ENCODE results near the gene GPR39. TPM values are rescaled to one million over a fixed set of nuclear protein-coding genes. Genes with fewer than 3 reads are reported as not detected.
A peak's percentile ranks its signal among the peaks of the same experiment; 100 is the strongest.

The GPR39 gene
- total and polyA plus RNA-seq, 2 donors (not counting 3 experiments of a cell fraction or from before 2014, with no cell fraction given): 0.03 to 0.20 TPM

DNA sequence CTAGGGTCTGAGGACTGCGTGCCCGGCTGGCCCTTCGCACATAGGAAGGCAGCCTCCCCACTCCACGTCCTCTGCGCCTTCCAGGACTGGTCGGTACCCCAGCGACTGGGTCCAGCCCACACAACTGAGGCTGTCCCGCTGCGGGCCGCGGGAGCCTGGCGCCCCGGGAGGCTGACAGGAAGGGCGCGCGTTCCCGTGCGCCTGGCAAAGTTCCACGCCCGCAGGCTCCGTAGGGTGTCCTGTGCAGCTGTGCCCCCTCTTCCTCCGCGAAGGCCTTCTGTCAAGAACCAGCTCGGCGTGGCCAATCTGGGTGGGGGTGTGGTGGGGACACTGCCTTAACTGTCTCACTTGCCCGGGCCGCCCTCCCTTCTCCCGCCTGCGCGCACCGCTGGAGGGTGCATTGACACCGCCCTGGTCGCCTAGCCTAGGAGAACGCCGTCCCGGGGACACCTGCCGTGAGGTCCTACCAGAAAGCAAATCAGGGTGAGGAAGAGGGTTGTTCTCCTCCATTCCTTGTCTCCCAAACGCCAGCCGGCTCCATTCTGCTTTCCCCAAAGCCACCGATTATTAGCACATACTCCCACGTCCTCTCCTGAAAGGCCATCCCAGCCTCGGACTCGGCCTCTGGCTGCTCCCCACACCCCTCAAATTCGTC lies 254.0 kb downstream of the GPR39 start:
- DNase-seq (ENCODE audit: low read depth, low spot score): peak; percentile 44
- Histone ChIP-seq H4K20me1 (replicated peaks; ENCODE audit: control insufficient read depth, extremely low read depth, insufficient read depth, low read length) (no peaks in the 10 kb centered on the region), H3K27me3 (ENCODE audit: control insufficient read depth in 2 of 2, insufficient read depth in 2 of 2, low read length in 2 of 2) (no peaks in the 10 kb centered on the region), H2AFZ (ENCODE audit: low read depth, low read length) (peak overlapping the region; percentile 73), H3K4me3 (replicated peaks in 1 of 3; ENCODE audit: insufficient read depth in 1 of 3, low read depth in 1 of 3, low read length in 3 of 3) (peak overlapping the region; percentile 55 to 76 (median 75)), H3K36me3 (ENCODE audit: control insufficient read depth in 2 of 2, extremely low read depth in 1 of 2, insufficient read depth in 2 of 2, low read length in 2 of 2) (no peaks in the 10 kb centered on the region), H3K4me2 (ENCODE audit: insufficient read depth, low read length) (peak overlapping the region; percentile 76), H3K9ac (replicated peaks; ENCODE audit: extremely low read depth, insufficient read depth, low read length) (peak overlapping the region; percentile 59), H3K27ac (ENCODE audit: insufficient read depth, low read depth, low read length) (peak overlapping the region; percentile 69), H3K9me1 (replicated peaks; ENCODE audit: control insufficient read depth, extremely low read depth, insufficient read depth, low read length) (no peaks in the 10 kb centered on the region), H3K79me2 (ENCODE audit: control insufficient read depth, insufficient read depth, low read length) (peaks cover 10% of the 10 kb centered on the region), H3K9me3 (replicated peaks; ENCODE audit: control insufficient read depth, insufficient read depth, low read length) (no peaks in the 10 kb centered on the region), H3K4me1 (ENCODE audit: control insufficient read depth, extremely low read depth, insufficient read depth, low read length) (peaks cover 30% of the 10 kb centered on the region)
- TSS peak; percentile 29 for BruUV-seq (replicated peaks)
- ChIA-PET POLR2A (no interaction called here), CTCF (interaction anchor here (2.5 to 4.6 kb wide), 3 partner anchors 20 to 1109 kb away, joined by 10 to 28 read pairs (median 23); no protein-coding TSS in a partner anchor)
- FAIRE-seq: no peak
- intact Hi-C loops (cut with micrococcal nuclease): loop anchor here (1.0 to 5.0 kb wide), 7 partner anchors 19 to 1172 kb away; no protein-coding TSS in a partner anchor
- TF ChIP-seq, protein P1, sequence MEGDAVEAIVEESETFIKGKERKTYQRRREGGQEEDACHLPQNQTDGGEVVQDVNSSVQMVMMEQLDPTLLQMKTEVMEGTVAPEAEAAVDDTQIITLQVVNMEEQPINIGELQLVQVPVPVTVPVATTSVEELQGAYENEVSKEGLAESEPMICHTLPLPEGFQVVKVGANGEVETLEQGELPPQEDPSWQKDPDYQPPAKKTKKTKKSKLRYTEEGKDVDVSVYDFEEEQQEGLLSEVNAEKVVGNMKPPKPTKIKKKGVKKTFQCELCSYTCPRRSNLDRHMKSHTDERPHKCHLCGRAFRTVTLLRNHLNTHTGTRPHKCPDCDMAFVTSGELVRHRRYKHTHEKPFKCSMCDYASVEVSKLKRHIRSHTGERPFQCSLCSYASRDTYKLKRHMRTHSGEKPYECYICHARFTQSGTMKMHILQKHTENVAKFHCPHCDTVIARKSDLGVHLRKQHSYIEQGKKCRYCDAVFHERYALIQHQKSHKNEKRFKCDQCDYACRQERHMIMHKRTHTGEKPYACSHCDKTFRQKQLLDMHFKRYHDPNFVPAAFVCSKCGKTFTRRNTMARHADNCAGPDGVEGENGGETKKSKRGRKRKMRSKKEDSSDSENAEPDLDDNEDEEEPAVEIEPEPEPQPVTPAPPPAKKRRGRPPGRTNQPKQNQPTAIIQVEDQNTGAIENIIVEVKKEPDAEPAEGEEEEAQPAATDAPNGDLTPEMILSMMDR (IDR thresholded peaks at IDR 0.05; ENCODE audit: extremely low read depth in 1 of 2, insufficient read depth in 1 of 2, low read depth in 1 of 2, low read length in 2 of 2): no peak
- TF ChIP-seq JUN (IDR thresholded peaks at IDR 0.05; ENCODE audit: borderline replicate concordance, insufficient read depth, insufficient read length, low read depth) (no peak), FOS (IDR thresholded peaks at IDR 0.05; ENCODE audit: borderline replicate concordance, insufficient read depth, low read length) (no peak), POLR2AphosphoS5 (IDR thresholded peaks at IDR 0.05; ENCODE audit: insufficient read depth, low read depth, low read length) (no peak), EZH2 (IDR thresholded peaks at IDR 0.05; ENCODE audit: borderline replicate concordance, low read depth, low read length, severe bottlenecking) (no peak), POLR2A (IDR thresholded peaks at IDR 0.05; ENCODE audit: low read depth, low read length) (peak; percentile 54), GATA2 (IDR thresholded peaks at IDR 0.05; ENCODE audit: insufficient read depth, insufficient read length, low read depth, low read length) (no peak), MYC (IDR thresholded peaks at IDR 0.05; ENCODE audit: low read depth, low read length) (no peak)
- TF ChIP-seq, protein P2, sequence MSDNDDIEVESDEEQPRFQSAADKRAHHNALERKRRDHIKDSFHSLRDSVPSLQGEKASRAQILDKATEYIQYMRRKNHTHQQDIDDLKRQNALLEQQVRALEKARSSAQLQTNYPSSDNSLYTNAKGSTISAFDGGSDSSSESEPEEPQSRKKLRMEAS (IDR thresholded peaks at IDR 0.05; ENCODE audit: insufficient read depth, insufficient read length): no peak
- dilution Hi-C loops (cut with MboI; ENCODE audit: extremely low pct_ligation_motif_present, low sequenced_read_pairs): no loop called here
